HEK293 (cell line): Measurements from ENCODE around the gene PLS3.

ENCODE experiments used
- CTCF ChIA-PET: fragments of 350-600 bp; formaldehyde crosslinking; extraction: SDS; loops from one replicate; lab custom pipeline; 2021; ENCODE audit warnings: antibody characterized with exemption; lab: Yijun Ruan, JAX
- POLR2A ChIA-PET: fragments of 300-600 bp; formaldehyde crosslinking; extraction: SDS; loops from one replicate; lab custom pipeline; 2020; ENCODE audit warnings: antibody characterized with exemption, inconsistent platforms; lab: Yijun Ruan, JAX
- H3K27ac ChIP-seq: fragments of 200-500 bp; sonication (Bioruptor generic); 2 replicates; pipeline ENCODE4 v1.5.1; 2014; ENCODE audit warnings: low read depth, low read length, control low read depth, inconsistent platforms; ENCODE audit errors: extremely low read depth
- H3K36me3 ChIP-seq, 2 experiments: fragments of 200-500 bp in 1 of 2; sonication (Bioruptor generic) in 1 of 2; 1 replicate in 1 of 2; 2 replicates in 1 of 2; pipeline ENCODE4 v1.5.1; 2014 to 2017; ENCODE audit warnings: inconsistent platforms in 2 of 2, low read length in 2 of 2; ENCODE audit not compliant: control insufficient read depth in 2 of 2, insufficient read depth in 1 of 2
- H3K4me1 ChIP-seq: fragments of 200-500 bp; sonication (Bioruptor generic); 2 replicates; pipeline ENCODE4 v1.5.1; 2014; ENCODE audit warnings: mild to moderate bottlenecking, low read length, inconsistent platforms; ENCODE audit not compliant: control insufficient read depth, insufficient read depth
- H3K4me3 ChIP-seq: 2 replicates; pipeline ENCODE4 v1.5.1; 2011; ENCODE audit warnings: low read depth, mild to moderate bottlenecking, control low read depth, low read length, moderate library complexity
- H3K9me3 ChIP-seq: fragments of 200-500 bp; sonication (Bioruptor generic); 2 replicates; pipeline ENCODE4 v1.5.1; 2014; ENCODE audit warnings: low read depth, low read length, inconsistent platforms; ENCODE audit not compliant: control insufficient read depth, insufficient read depth
- ATF2 ChIP-seq: fragments of 450-650 bp; formaldehyde crosslinking; IDR thresholded peaks from 2 replicates; pipeline ENCODE4 v1.5.1; 2016; ENCODE audit warnings: missing biosample characterization, missing genetic modification characterization, low read depth
- PRDM2 ChIP-seq: fragments of 450-650 bp; formaldehyde crosslinking; IDR thresholded peaks from 2 replicates; pipeline ENCODE4 v1.5.1; 2016; ENCODE audit warnings: missing biosample characterization, missing genetic modification characterization, borderline replicate concordance
- YY1 ChIP-seq: fragments of 450-650 bp; formaldehyde crosslinking; IDR thresholded peaks from 2 replicates; pipeline ENCODE4 v1.5.1; 2018; ENCODE audit warnings: missing biosample characterization, missing genetic modification characterization
- ZBTB10 ChIP-seq: fragments of 450-650 bp; formaldehyde crosslinking; IDR thresholded peaks from 2 replicates; pipeline ENCODE4 v1.5.1; 2016; ENCODE audit warnings: missing biosample characterization, missing genetic modification characterization
- ZNF146 ChIP-seq: fragments of 450-650 bp; formaldehyde crosslinking; IDR thresholded peaks from 2 replicates; pipeline ENCODE4 v1.5.1; 2016; ENCODE audit warnings: missing biosample characterization, missing genetic modification characterization
- ZNF16 ChIP-seq: fragments of 450-650 bp; formaldehyde crosslinking; IDR thresholded peaks from 2 replicates; pipeline ENCODE4 v1.5.1; 2016; ENCODE audit warnings: low read depth, missing biosample characterization, missing genetic modification characterization
- ZNF280D ChIP-seq: fragments of 450-650 bp; formaldehyde crosslinking; IDR thresholded peaks from 2 replicates; pipeline ENCODE4 v1.5.1; 2016; ENCODE audit warnings: missing biosample characterization, missing genetic modification characterization
- ZNF292 ChIP-seq: fragments of 450-650 bp; formaldehyde crosslinking; IDR thresholded peaks from 2 replicates; pipeline ENCODE4 v1.5.1; 2016; ENCODE audit warnings: low read depth, missing biosample characterization, missing genetic modification characterization, borderline replicate concordance
- ZNF335 ChIP-seq: fragments of 450-650 bp; formaldehyde crosslinking; conservative IDR thresholded peaks from 2 replicates; pipeline ENCODE4 v1.5.1; 2016; ENCODE audit warnings: missing biosample characterization, missing genetic modification characterization
- ZNF391 ChIP-seq: fragments of 450-650 bp; formaldehyde crosslinking; IDR thresholded peaks from 2 replicates; pipeline ENCODE4 v1.5.1; 2016; ENCODE audit warnings: low read depth, missing biosample characterization, missing genetic modification characterization, borderline replicate concordance
- ZNF423 ChIP-seq: fragments of 450-650 bp; formaldehyde crosslinking; IDR thresholded peaks from 2 replicates; pipeline ENCODE4 v1.5.1; 2016; ENCODE audit warnings: missing biosample characterization, missing genetic modification characterization
- ZNF426 ChIP-seq: fragments of 450-650 bp; formaldehyde crosslinking; IDR thresholded peaks from 2 replicates; pipeline ENCODE4 v1.5.1; 2017; ENCODE audit warnings: missing biosample characterization, missing genetic modification characterization, mild to moderate bottlenecking, inconsistent platforms, moderate library complexity
- ZNF521 ChIP-seq: fragments of 450-650 bp; formaldehyde crosslinking; IDR thresholded peaks from 2 replicates; pipeline ENCODE4 v1.5.1; 2017; ENCODE audit warnings: missing biosample characterization, mild to moderate bottlenecking, missing genetic modification characterization
- ZNF610 ChIP-seq: fragments of 450-650 bp; formaldehyde crosslinking; IDR thresholded peaks from 2 replicates; pipeline ENCODE4 v1.5.1; 2016; ENCODE audit warnings: missing biosample characterization, missing genetic modification characterization, borderline replicate concordance
- ZNF658 ChIP-seq: fragments of 450-650 bp; formaldehyde crosslinking; IDR thresholded peaks from 2 replicates; pipeline ENCODE4; 2016; ENCODE audit warnings: missing biosample characterization, missing genetic modification characterization
- ZNF701 ChIP-seq: fragments of 450-650 bp; formaldehyde crosslinking; IDR thresholded peaks from 2 replicates; pipeline ENCODE4 v1.5.1; 2016; ENCODE audit warnings: missing biosample characterization, missing genetic modification characterization
- ZNF768 ChIP-seq: fragments of 450-650 bp; formaldehyde crosslinking; IDR thresholded peaks from 2 replicates; pipeline ENCODE4 v1.5.1; 2018; ENCODE audit warnings: missing biosample characterization, mild to moderate bottlenecking, missing genetic modification characterization
- ZSCAN23 ChIP-seq: fragments of 450-650 bp; formaldehyde crosslinking; IDR thresholded peaks from 2 replicates; pipeline ENCODE4 v1.5.1; 2016; ENCODE audit warnings: missing biosample characterization, missing genetic modification characterization

The PLS3 gene

DNA sequence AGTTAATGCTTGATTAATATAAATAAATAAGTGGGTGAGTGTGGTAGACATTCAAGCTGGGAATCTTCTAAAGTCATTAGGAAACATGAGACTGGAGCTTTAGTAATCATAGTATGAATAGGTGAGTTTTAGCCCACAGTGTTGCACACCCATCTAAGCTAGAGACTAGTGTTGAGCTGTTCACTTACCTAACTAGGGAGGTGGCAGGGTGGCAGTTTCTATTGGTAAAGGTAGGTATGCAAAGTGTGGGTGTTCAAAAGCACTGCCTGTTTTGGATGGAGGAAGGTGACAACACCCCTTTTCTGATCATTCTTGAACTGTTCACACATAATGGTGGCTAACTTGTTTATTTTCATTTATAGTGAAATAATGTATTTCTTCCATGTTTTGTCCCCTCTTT is 41.3 kb downstream of the PLS3 start (continued):
- no peak for TF ChIP-seq ZSCAN23 (tag by site-specific recombination)
- no peak for TF ChIP-seq ZNF521 (tag by site-specific recombination)
- no peak for TF ChIP-seq ATF2 (tag by site-specific recombination)
- TF ChIP-seq PRDM2 (tag by site-specific recombination): no peak
- no peak for TF ChIP-seq ZNF768
- no peak for TF ChIP-seq YY1 (tag by site-specific recombination)
- no peak for TF ChIP-seq ZNF658
- TF ChIP-seq ZNF423: no peak
- no peak for TF ChIP-seq ZNF280D (tag by site-specific recombination)
- no peak for TF ChIP-seq ZNF610 (tag by site-specific recombination)
- no peak for TF ChIP-seq ZNF16 (tag by site-specific recombination)
- no peak for TF ChIP-seq ZNF292

- peaks cover 14 to 21% of the 10 kb centered on the region in 2 experiments for H3K36me3 ChIP-seq
- H3K9me3 ChIP-seq: no peaks in the 10 kb centered on the region
- peaks cover 12% of the 10 kb centered on the region for H3K4me1 ChIP-seq
- CTCF ChIA-PET: interaction anchor here (0.6 to 1.3 kb wide), 6 partner anchors 10 to 207 kb away, joined by 3 to 8 read pairs (median 4); no protein-coding TSS in a partner anchor
- no peak overlapping the region for H3K27ac ChIP-seq
- POLR2A ChIA-PET: no interaction called here
- H3K4me3 ChIP-seq: no peak overlapping the region
- TF ChIP-seq ZNF280D (tag by site-specific recombination): no peak
- TF ChIP-seq ZNF391: no peak
- TF ChIP-seq ZBTB10 (tag by site-specific recombination): no peak
- no peak for TF ChIP-seq ZNF426 (tag by site-specific recombination)
- TF ChIP-seq ZNF701 (tag by site-specific recombination): no peak
- TF ChIP-seq ZNF335 (tag by site-specific recombination): peak; percentile 42; the same call in 1 of the 2 replicates
- no peak for TF ChIP-seq ZNF146
Observed at GRCh38 chrX:115602729-115603389, 41.9 kb downstream of the PLS3 start.
